Endothelial cell (in vitro differentiated cells): ENCODE results near the gene KRTAP12-2. TPM values are rescaled to one million over a fixed set of nuclear protein-coding genes. Genes with fewer than 3 reads are reported as not detected.

Experiments used
- DNase-seq: peaks from one replicate; pipeline ENCODE4 v3.0.0; 2021; ENCODE audit warnings: low spot score
- H3K27ac Mint-ChIP-seq: one replicate; pipeline ENCODE4 v1.8.0; 2021; ENCODE audit warnings: mixed read lengths, inconsistent platforms; ENCODE audit not compliant: unreplicated experiment
- H3K27me3 Mint-ChIP-seq: one replicate; pipeline ENCODE4 v1.8.0; 2021; ENCODE audit warnings: mild to moderate bottlenecking, moderate library complexity, mixed read lengths, inconsistent platforms; ENCODE audit not compliant: unreplicated experiment
- H3K36me3 Mint-ChIP-seq: one replicate; pipeline ENCODE4 v1.8.0; 2021; ENCODE audit warnings: mild to moderate bottlenecking, low read depth, mixed read lengths, inconsistent platforms; ENCODE audit not compliant: unreplicated experiment
- H3K4me1 Mint-ChIP-seq: one replicate; pipeline ENCODE4 v1.8.0; 2021; ENCODE audit warnings: mild to moderate bottlenecking, mixed read lengths, inconsistent platforms; ENCODE audit not compliant: unreplicated experiment
- H3K4me3 Mint-ChIP-seq: one replicate; pipeline ENCODE4 v1.8.0; 2021; ENCODE audit warnings: mild to moderate bottlenecking, mixed read lengths, inconsistent platforms; ENCODE audit not compliant: unreplicated experiment
- H3K9me3 Mint-ChIP-seq: one replicate; pipeline ENCODE4 v1.8.0; 2021; ENCODE audit warnings: mixed read lengths, inconsistent platforms; ENCODE audit not compliant: unreplicated experiment
- CTCF ChIP-seq: fragments of 200-600 bp; sonication (generic); IDR thresholded peaks from one replicate; pipeline ENCODE4 v1.5.0; 2021; ENCODE audit warnings: antibody characterized with exemption; ENCODE audit not compliant: unreplicated experiment
- total RNA-seq: library from RNA; stranded (reverse); fragmentation: NEBNext Ultra II Directional; extraction: Animal tissue kit (Norgen Biotek cat#: 25700); gene quantifications from one replicate; pipeline ENCODE4 v1.2.1, GENCODE V29; 2021; ENCODE audit not compliant: unreplicated experiment

KRTAP12-2 gene
- total RNA-seq, 1 donor from 2014 or later, result not detected

GRCh38 chr21:44706026-44706705 is 39.4 kb upstream of the KRTAP12-2 start:
- no peak for TF ChIP-seq CTCF
- no peaks in the 10 kb centered on the region for H3K9me3 Mint-ChIP-seq
- peaks cover 24% of the 10 kb centered on the region for H3K27me3 Mint-ChIP-seq
- H3K4me3 Mint-ChIP-seq, result no peak overlapping the region
- peaks cover 16% of the 10 kb centered on the region for H3K4me1 Mint-ChIP-seq
- H3K27ac Mint-ChIP-seq, result no peak overlapping the region
- peaks cover 8% of the 10 kb centered on the region for H3K36me3 Mint-ChIP-seq
- DNase-seq, result no peak

GRCh38 chr21:44704636-44705001 is 37.9 kb upstream of the KRTAP12-2 start:
- Mint-ChIP-seq H3K4me1 (peaks cover 12% of the 10 kb centered on the region), H3K9me3 (no peaks in the 10 kb centered on the region), H3K4me3 (no peak overlapping the region), H3K27ac (no peak overlapping the region), H3K27me3 (peaks cover 20% of the 10 kb centered on the region), H3K36me3 (peaks cover 5% of the 10 kb centered on the region)
- no peak for DNase-seq
- no peak for TF ChIP-seq CTCF

GRCh38 chr21:44703731-44704635 is 37.3 kb upstream of the KRTAP12-2 start:
- TF ChIP-seq CTCF, result no peak
- Mint-ChIP-seq H3K36me3 (peaks cover 4% of the 10 kb centered on the region), H3K4me1 (peaks cover 8% of the 10 kb centered on the region), H3K4me3 (no peak overlapping the region), H3K9me3 (no peaks in the 10 kb centered on the region), H3K27me3 (peaks cover 18% of the 10 kb centered on the region), H3K27ac (no peak overlapping the region)
- no peak for DNase-seq

- Mint-ChIP-seq H3K27ac (no peak overlapping the region), H3K27me3 (peaks cover 16% of the 10 kb centered on the region), H3K4me3 (no peak overlapping the region), H3K4me1 (peaks cover 10% of the 10 kb centered on the region), H3K36me3 (peaks cover 4% of the 10 kb centered on the region), H3K9me3 (no peaks in the 10 kb centered on the region)
- no peak for DNase-seq
- no peak for TF ChIP-seq CTCF
Measured at GRCh38 chr21:44702973-44703730, 36.4 kb upstream of the KRTAP12-2 start.
